ENCODE data around the gene P2RX4.
A peak's percentile ranks its signal among the peaks of the same experiment; 100 is the strongest.
"Not testable (repeated sequence)": the region's sequence is repeated elsewhere in the genome, so short reads cannot be mapped to it uniquely, and the experiment has no call there.

P2RX4 gene

GRCh38 chr12:121240484-121241101 is 30.7 kb downstream of the P2RX4 start:
- DNase-seq (ENCODE audit: low spot score): no peak

- no peak for DNase-seq (ENCODE audit: low spot score)
These were observed 31.4 kb downstream of the P2RX4 start for GRCh38 chr12:121241156-121241970.

GRCh38 chr12:121245031-121245430 is 35.1 kb downstream of the P2RX4 start:
- DNase-seq (ENCODE audit: low spot score): no peak

GRCh38 chr12:121245951-121246350 is 36.0 kb downstream of the P2RX4 start:
- DNase-seq (ENCODE audit: low spot score): no peak

- DNase-seq (ENCODE audit: low spot score): no peak
These were observed 37.1 kb downstream of the P2RX4 start for GRCh38 chr12:121246893-121247557.

- DNase-seq (ENCODE audit: low spot score): no peak
These were observed 38.7 kb downstream of the P2RX4 start for GRCh38 chr12:121248622-121249021.

GRCh38 chr12:121250359-121250758 is 40.4 kb downstream of the P2RX4 start:
- DNase-seq (ENCODE audit: low spot score): no peak

- no peak for DNase-seq (ENCODE audit: low spot score)
These were observed 41.9 kb downstream of the P2RX4 start for GRCh38 chr12:121251838-121252237.

- no peak for DNase-seq (ENCODE audit: low spot score)
These were observed 42.9 kb downstream of the P2RX4 start for GRCh38 chr12:121252712-121253345.

- DNase-seq (ENCODE audit: low spot score): no peak
These were observed 43.9 kb downstream of the P2RX4 start for GRCh38 chr12:121253638-121254335.

GRCh38 chr12:121255433-121255832 is 45.5 kb downstream of the P2RX4 start:
- peak; percentile 44 for DNase-seq (ENCODE audit: low spot score)

GRCh38 chr12:121257704-121258449 is 47.9 kb downstream of the P2RX4 start:
- DNase-seq (ENCODE audit: low spot score): not testable (repeated sequence)

GRCh38 chr12:121259074-121259473 is 49.1 kb downstream of the P2RX4 start:
- DNase-seq (ENCODE audit: low spot score): no peak

GRCh38 chr12:121260091-121260490 is 50.2 kb downstream of the P2RX4 start:
- DNase-seq (ENCODE audit: low spot score): no peak

- no peak for DNase-seq (ENCODE audit: low spot score)
These were observed 51.5 kb downstream of the P2RX4 start for GRCh38 chr12:121261398-121261797.

GRCh38 chr12:121263206-121263935 is 53.4 kb downstream of the P2RX4 start:
- DNase-seq (ENCODE audit: low spot score): no peak

- DNase-seq (ENCODE audit: low spot score): no peak
These were observed 54.2 kb downstream of the P2RX4 start for GRCh38 chr12:121264135-121264534.

GRCh38 chr12:121264951-121265515 is 55.1 kb downstream of the P2RX4 start:
- DNase-seq (ENCODE audit: low spot score): no peak

- DNase-seq (ENCODE audit: low spot score): no peak
These were observed 57.9 kb downstream of the P2RX4 start for GRCh38 chr12:121267822-121268221.

Measured in SK-N-DZ (cell line).